GM21515 (cell line): ENCODE results near the gene PTER.

ENCODE experiments used
- ATAC-seq: cut with Tn5 transposase; IDR thresholded peaks from one replicate; pipeline ENCODE4 v1.9.1; 2021; ENCODE audit not compliant: unreplicated experiment

PTER gene

GRCh38 chr10:16436758-16437539, at the start of gene PTER:
Gene PTER (plus strand): TSS chr10:16437010. CDS start chr10:16484385, 47,375 bp downstream.
- peak; percentile 98 for ATAC-seq

DNA sequence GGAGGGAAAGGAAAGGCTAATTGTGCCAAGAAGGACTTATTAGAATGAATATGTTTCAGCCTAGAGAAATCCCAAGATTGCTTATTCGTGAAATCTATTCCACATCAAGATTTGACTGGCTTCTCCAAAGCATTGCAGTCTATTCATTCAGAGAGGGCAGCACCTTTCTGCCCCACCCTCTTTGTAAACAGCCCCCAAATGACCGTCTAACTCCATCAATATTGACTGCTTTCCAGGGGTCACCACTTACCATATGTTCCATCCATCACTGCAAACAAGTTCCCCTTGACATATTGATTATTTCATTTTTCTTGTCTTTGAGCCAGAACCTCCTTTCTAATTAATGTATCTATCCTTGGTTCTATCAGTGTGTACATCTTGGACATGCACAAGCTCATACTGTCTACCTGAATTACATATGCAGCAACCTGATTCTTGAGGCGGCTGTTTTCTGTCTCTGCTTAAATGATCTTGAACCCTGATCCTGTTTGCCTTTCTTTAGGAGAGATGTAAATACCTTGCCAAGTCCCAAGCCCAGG, 44.2 kb upstream of the PTER start:
- ATAC-seq = no peak

DNA sequence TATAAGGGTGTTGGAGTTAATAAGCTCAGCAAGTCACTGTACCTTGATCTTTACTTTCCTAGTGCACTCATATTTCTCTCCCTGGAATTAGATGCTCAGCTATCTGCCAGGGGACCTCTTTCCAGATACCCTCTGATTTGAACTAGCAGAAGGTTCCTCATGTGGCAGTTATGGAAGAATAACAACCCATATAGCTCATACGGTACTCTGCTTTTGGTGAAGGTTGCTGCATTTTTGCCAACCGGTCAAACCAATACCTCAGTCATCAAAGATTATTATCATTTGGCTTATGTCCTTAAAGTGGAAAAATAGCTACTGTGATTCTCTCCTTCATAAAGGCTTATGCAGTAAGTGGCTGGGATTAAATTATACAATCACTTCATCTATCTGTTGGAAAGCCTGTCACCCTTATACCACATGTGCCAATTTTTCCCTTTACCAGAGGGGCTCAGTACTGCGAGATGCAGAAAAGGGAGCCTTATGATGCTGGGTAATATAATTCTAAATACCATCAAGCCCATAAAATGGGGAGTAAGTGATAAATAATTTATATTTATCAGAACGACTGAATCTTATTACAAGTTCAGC, 43.4 kb upstream of the PTER start:
- ATAC-seq = no peak

DNA sequence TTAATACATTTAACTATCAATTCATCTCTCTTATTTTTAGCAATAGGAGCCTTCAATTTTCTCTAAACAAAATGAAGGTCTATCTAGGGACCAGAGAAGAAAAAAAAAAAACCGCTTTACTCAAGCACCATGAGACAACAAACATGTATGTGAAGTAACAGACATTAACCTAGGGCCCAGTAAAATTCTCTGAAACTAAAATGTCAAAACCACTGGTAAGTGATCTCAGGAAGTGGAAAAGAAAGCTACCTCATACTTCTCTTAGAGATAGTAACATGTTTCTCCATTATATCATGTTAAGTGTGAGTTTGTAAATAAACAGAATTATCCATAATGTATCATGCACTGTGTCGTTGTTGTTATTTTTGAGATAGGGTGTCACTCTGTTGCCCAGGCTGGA, 35.4 kb upstream of the PTER start:
- ATAC-seq = no peak

GRCh38 chr10:16408379-16408778, 28.4 kb upstream of the PTER start:
- ATAC-seq = no peak

GRCh38 chr10:16417341-16417740, 19.5 kb upstream of the PTER start:
- no peak for ATAC-seq

DNA sequence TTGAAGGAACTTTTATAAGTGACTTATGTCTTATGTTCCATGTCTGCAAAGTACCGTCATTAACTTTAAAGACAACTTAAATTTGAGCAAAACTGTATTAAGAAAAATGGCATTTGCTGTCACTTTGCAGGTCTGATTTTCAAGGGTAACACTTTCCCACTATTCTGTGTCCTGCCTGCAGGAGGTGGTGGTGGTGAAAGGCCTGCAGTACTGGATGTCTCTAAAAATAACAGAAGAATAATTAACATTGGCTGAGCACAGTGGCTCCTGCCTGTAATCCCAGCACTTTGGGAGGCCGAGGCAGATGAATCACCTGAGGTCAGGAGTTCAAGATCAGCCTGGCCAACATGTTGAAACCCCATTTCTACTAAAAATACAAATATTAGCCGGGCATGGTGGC, 13.2 kb upstream of the PTER start:
- ATAC-seq = no peak

GRCh38 chr10:16425449-16425848, 11.4 kb upstream of the PTER start:
- no peak for ATAC-seq

DNA sequence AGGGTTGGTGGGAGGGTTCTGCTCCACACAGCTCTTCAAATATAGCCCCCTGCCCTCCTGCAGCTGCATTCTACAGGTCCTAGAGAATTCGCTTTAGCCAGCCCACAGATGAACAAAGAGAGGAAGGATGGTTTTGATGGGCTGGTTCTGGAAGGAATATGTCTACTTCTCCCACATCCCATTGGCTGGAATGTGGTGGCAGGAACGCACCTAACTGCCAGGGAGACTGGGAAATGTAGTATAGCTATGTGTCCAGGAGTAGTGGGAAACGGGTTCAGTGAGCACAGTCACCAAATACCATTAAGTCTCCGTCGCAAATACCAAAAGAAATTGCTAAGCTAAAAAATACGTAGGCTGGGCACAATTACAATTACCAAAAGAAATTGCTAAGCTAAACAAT, 7.3 kb upstream of the PTER start:
- no peak for ATAC-seq

GRCh38 chr10:16436367-16436757, 448 bp upstream of the PTER start:
- ATAC-seq = peak; percentile 13

- no peak for ATAC-seq
These were observed 707 bp downstream of the PTER start for GRCh38 chr10:16437540-16437894.

- no peak for ATAC-seq
These were observed 2.5 kb downstream of the PTER start for GRCh38 chr10:16439295-16439694.

- no peak for ATAC-seq
These were observed 3.8 kb downstream of the PTER start for GRCh38 chr10:16440396-16441133.

GRCh38 chr10:16441173-16441840, 4.5 kb downstream of the PTER start:
- ATAC-seq = no peak

DNA sequence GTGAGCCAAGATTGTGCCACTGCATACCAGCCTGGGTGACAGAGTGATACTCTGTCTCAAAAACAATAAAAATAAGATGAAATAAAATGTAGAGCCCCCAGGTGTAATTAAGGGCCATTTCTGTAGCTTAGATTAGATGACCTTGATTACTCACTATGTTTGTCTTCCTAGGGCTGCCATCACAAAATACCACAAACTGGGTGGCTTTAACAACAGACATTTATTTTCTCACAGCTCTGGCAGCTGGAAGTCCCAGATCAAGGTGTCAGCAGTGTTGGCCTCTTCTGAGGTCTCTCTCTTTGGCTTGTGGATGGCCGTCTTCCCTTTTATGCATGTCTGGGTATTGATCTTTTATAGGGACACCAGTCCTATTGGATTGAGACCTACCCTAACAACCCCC, 6.1 kb downstream of the PTER start:
- ATAC-seq = no peak

DNA sequence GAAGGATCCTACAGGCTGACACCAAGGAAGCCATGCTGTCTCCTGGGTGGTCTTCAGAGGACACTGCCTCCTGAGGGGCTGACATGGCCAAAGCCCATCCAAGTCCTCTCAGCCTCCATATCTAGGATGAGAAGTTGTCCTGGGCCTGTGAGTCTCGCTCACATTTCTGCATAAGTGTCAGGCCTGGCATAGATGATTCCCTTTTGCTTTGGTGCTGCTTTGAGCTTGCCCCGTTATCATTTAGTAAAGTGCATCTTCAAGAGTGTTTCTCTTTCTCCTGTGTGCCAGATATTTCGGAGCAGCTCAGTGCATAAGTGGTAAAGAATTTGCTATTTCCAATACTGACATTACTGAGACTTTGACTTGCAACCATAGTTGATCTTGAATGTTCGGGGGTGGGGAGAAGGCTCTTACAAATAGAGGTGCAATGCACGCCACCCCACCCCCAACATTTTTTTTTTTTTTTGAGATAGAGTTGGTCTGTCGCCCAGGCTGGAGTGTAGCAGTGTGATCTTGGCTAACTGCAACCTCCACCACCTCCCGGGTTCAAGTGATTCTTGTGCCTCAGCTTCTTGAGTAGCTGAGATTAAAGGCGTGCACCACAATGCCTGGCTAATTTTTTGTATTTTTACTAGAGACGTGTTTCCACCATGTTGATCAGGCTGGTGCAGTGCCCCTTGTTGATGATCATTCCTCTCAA, 9.1 kb downstream of the PTER start:
- no peak for ATAC-seq

- ATAC-seq = no peak
These were observed 12.6 kb downstream of the PTER start for GRCh38 chr10:16449454-16449853.

DNA sequence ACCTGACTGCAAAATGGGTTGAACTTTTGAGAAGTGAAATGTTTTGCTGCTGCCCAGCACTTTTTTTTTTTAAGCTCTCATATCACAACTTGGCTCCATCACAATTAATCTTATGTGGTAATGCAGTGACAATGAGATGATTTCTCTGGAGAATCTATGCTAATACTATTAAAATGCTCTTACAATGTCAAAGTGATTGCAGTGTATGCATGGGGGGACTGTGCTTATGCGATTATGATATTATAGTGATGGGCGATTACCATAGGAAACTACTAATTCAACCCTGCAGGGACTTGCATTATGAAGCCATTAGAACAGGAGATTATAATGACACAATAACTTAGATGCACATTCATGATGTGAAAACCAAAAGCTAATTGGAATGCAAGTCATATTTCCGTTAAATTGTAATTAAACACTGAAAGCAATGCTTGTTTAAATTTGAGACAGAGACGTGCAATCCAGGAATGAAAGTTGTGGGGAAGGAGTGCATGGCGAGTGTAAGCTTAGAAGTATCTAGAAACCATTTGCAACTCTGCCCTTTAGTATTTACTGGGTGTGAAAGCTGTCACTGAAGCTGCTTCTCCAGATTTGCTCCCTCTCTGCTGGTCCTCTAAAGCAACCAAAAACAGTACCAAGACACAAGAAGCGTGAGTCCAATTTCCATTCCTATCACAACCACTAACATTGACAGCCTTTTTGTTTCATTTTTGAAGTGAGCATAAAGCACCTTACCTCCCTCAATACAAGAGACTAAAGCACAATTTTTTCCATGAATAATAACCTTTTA, 21.6 kb downstream of the PTER start:
- no peak for ATAC-seq

GRCh38 chr10:16459423-16459939, 22.7 kb downstream of the PTER start:
- ATAC-seq = no peak

GRCh38 chr10:16466001-16466400, 29.2 kb downstream of the PTER start:
- ATAC-seq = no peak
